ENCODE results near the gene PLPP1.

GRCh38 chr5:55441107-55441771 is 93.5 kb downstream of the PLPP1 start:
- TF ChIP-seq CHD2 (IDR thresholded peaks at IDR 0.05; ENCODE audit: low read length, partially characterized antibody), result no peak
- TF ChIP-seq POLR2A (IDR thresholded peaks at IDR 0.05; ENCODE audit: low read length), result no peak
- no peak for TF ChIP-seq PHF8 (IDR thresholded peaks at IDR 0.05; ENCODE audit: borderline replicate concordance, low read depth)
- no peak for TF ChIP-seq CEBPB (IDR thresholded peaks at IDR 0.05)
- TF ChIP-seq RARB (CRISPR knock-in tag; IDR thresholded peaks at IDR 0.05), result no peak
- TF ChIP-seq RFX5 (IDR thresholded peaks at IDR 0.05), result no peak

Data from A549 (cell line).